HG03097 (cell line): ENCODE results near the gene CYBB.

Source experiments
- ATAC-seq: cut with Tn5 transposase; IDR thresholded peaks from one replicate; pipeline ENCODE4 v1.9.1; 2021; ENCODE audit not compliant: unreplicated experiment, low FRiP score

The CYBB gene

GRCh38 chrX:37783305-37783704 lies 3.4 kb downstream of the CYBB start:
- no peak for ATAC-seq

GRCh38 chrX:37785569-37785968 lies 5.7 kb downstream of the CYBB start:
- no peak for ATAC-seq

- ATAC-seq = peak; percentile 71
Observed at GRCh38 chrX:37786624-37787422, 7.0 kb downstream of the CYBB start.

- ATAC-seq = peak; percentile 51
Observed at GRCh38 chrX:37787423-37787869, 7.6 kb downstream of the CYBB start.

GRCh38 chrX:37796310-37796709 lies 16.5 kb downstream of the CYBB start:
- ATAC-seq = no peak

- peak; percentile 87 for ATAC-seq
Observed at GRCh38 chrX:37796805-37797204, 16.9 kb downstream of the CYBB start.

- ATAC-seq = no peak
Observed at GRCh38 chrX:37799936-37800335, 20.1 kb downstream of the CYBB start.

- no peak for ATAC-seq
Observed at GRCh38 chrX:37800717-37801116, 20.9 kb downstream of the CYBB start.

GRCh38 chrX:37802028-37802427 lies 22.2 kb downstream of the CYBB start:
- no peak for ATAC-seq

- no peak for ATAC-seq
Observed at GRCh38 chrX:37803057-37803456, 23.2 kb downstream of the CYBB start.

GRCh38 chrX:37809970-37810369 lies 30.1 kb downstream of the CYBB start:
- no peak for ATAC-seq

- no peak for ATAC-seq
Observed at GRCh38 chrX:37812110-37812509, 32.3 kb downstream of the CYBB start.

- ATAC-seq = no peak
Observed at GRCh38 chrX:37813570-37813969, 33.7 kb downstream of the CYBB start.

- ATAC-seq = no peak
Observed at GRCh38 chrX:37815366-37815765, 35.5 kb downstream of the CYBB start.

- no peak for ATAC-seq
Observed at GRCh38 chrX:37816766-37817165, 36.9 kb downstream of the CYBB start.

- ATAC-seq = no peak
Observed at GRCh38 chrX:37817176-37817575, 37.3 kb downstream of the CYBB start.

GRCh38 chrX:37817579-37817978 lies 37.7 kb downstream of the CYBB start:
- ATAC-seq = no peak

- peak; percentile 45 for ATAC-seq
Observed at GRCh38 chrX:37818031-37818430, 38.2 kb downstream of the CYBB start.

GRCh38 chrX:37820646-37821045 lies 40.8 kb downstream of the CYBB start:
- ATAC-seq = no peak

- no peak for ATAC-seq
Observed at GRCh38 chrX:37824491-37825214, 44.8 kb downstream of the CYBB start.

- no peak for ATAC-seq
Observed at GRCh38 chrX:37825215-37825842, 45.5 kb downstream of the CYBB start.
